ENCODE measurements around the gene COL15A1. TPM values are rescaled to one million over a fixed set of nuclear protein-coding genes. Genes with fewer than 3 reads are reported as not detected.

The COL15A1 gene
- total and polyA plus RNA-seq, 3 experiments from 2014 or later = 0.07 TPM; not detected in 2

GRCh38 chr9:99035313-99035712 is 91.6 kb downstream of the COL15A1 start:
- Histone ChIP-seq H3K27ac (ENCODE audit: low read depth, low read length) (no peak overlapping the region), H3K4me3 (ENCODE audit: low read length) (no peak overlapping the region), H3K9me3 (ENCODE audit: low read length) (no peaks in the 10 kb centered on the region), H3K27me3 (ENCODE audit: insufficient read depth, low read length, poor library complexity, severe bottlenecking) (no peaks in the 10 kb centered on the region), H3K4me1 (ENCODE audit: insufficient read depth, low read length) (peaks cover 9% of the 10 kb centered on the region), H3K36me3 (ENCODE audit: insufficient read depth, low read length) (no peaks in the 10 kb centered on the region)
- H3K36me3 Mint-ChIP-seq = peaks cover 0 to 6% (median 0%) of the 10 kb centered on the region in 3 donors
- peak overlapping the region in 2 of 8 donors; percentile 0 to 39 for H3K27ac Mint-ChIP-seq
- H3K4me1 Mint-ChIP-seq = peaks cover 26 to 41% (median 35%) of the 10 kb centered on the region in 3 donors
- POLR2A ChIA-PET = no interaction called here
- peak overlapping the region in 2 of 7 donors; percentile 44 to 48 for H3K4me3 Mint-ChIP-seq
- no peaks in the 10 kb centered on the region for H3K27me3 Mint-ChIP-seq
- CTCF ChIA-PET = interaction anchor here (2.2 kb wide), 1 partner anchor 11 kb away, joined by 4 read pairs; no protein-coding TSS in a partner anchor
- H3K9me3 Mint-ChIP-seq = no peaks in the 10 kb centered on the region
- DNase-seq = no peak

GRCh38 chr9:99037769-99038483 is 94.2 kb downstream of the COL15A1 start:
- Histone ChIP-seq H3K36me3 (ENCODE audit: insufficient read depth, low read length) (no peaks in the 10 kb centered on the region), H3K27me3 (ENCODE audit: insufficient read depth, low read length, poor library complexity, severe bottlenecking) (no peaks in the 10 kb centered on the region), H3K9me3 (ENCODE audit: low read length) (no peaks in the 10 kb centered on the region), H3K4me3 (ENCODE audit: low read length) (no peak overlapping the region), H3K27ac (ENCODE audit: low read depth, low read length) (no peak overlapping the region), H3K4me1 (ENCODE audit: insufficient read depth, low read length) (peaks cover 9% of the 10 kb centered on the region)
- no peak overlapping the region for H3K4me3 Mint-ChIP-seq
- peaks cover 33 to 44% (median 37%) of the 10 kb centered on the region in 3 donors for H3K4me1 Mint-ChIP-seq
- POLR2A ChIA-PET = no interaction called here
- no peaks in the 10 kb centered on the region for H3K27me3 Mint-ChIP-seq
- no peaks in the 10 kb centered on the region for H3K9me3 Mint-ChIP-seq
- peak overlapping the region in 3 of 8 donors; percentile 15 to 56 (median 48) for H3K27ac Mint-ChIP-seq
- CTCF ChIA-PET = interaction anchor here (1.1 to 1.9 kb wide), 2 partner anchors 12 to 14 kb away, joined by 4 to 6 read pairs; no protein-coding TSS in a partner anchor
- DNase-seq = no peak
- peaks cover 0 to under 1% (median 0%) of the 10 kb centered on the region in 3 donors for H3K36me3 Mint-ChIP-seq

GRCh38 chr9:99038484-99038820 is 94.7 kb downstream of the COL15A1 start:
- H3K27me3 ChIP-seq (ENCODE audit: insufficient read depth, low read length, poor library complexity, severe bottlenecking) = no peaks in the 10 kb centered on the region
- peaks cover 9% of the 10 kb centered on the region for H3K4me1 ChIP-seq (ENCODE audit: insufficient read depth, low read length)
- Mint-ChIP-seq H3K27me3 (no peaks in the 10 kb centered on the region), H3K9me3 (no peaks in the 10 kb centered on the region), H3K27ac (peak overlapping the region in 1 of 8 donors; percentile 19), H3K4me3 (no peak overlapping the region), H3K36me3 (no peaks in the 10 kb centered on the region), H3K4me1 (peaks cover 31 to 41% (median 36%) of the 10 kb centered on the region in 3 donors)
- H3K9me3 ChIP-seq (ENCODE audit: low read length) = no peaks in the 10 kb centered on the region
- CTCF ChIA-PET = interaction anchor here (1.1 to 1.9 kb wide), 2 partner anchors 11 to 13 kb away, joined by 4 to 6 read pairs; no protein-coding TSS in a partner anchor
- no peak overlapping the region for H3K4me3 ChIP-seq (ENCODE audit: low read length)
- no peak overlapping the region for H3K27ac ChIP-seq (ENCODE audit: low read depth, low read length)
- no peak for DNase-seq
- H3K36me3 ChIP-seq (ENCODE audit: insufficient read depth, low read length) = no peaks in the 10 kb centered on the region
- POLR2A ChIA-PET = no interaction called here

- Histone ChIP-seq H3K9me3 (ENCODE audit: low read length) (no peaks in the 10 kb centered on the region), H3K27ac (ENCODE audit: low read depth, low read length) (no peak overlapping the region), H3K4me1 (ENCODE audit: insufficient read depth, low read length) (peaks cover 4% of the 10 kb centered on the region), H3K36me3 (ENCODE audit: insufficient read depth, low read length) (no peaks in the 10 kb centered on the region), H3K27me3 (ENCODE audit: insufficient read depth, low read length, poor library complexity, severe bottlenecking) (no peaks in the 10 kb centered on the region), H3K4me3 (ENCODE audit: low read length) (no peak overlapping the region)
- Mint-ChIP-seq H3K4me3 (no peak overlapping the region), H3K27me3 (no peaks in the 10 kb centered on the region), H3K27ac (no peak overlapping the region), H3K4me1 (peaks cover 24 to 33% (median 25%) of the 10 kb centered on the region in 3 donors), H3K9me3 (peaks cover 0 to 10% (median 6%) of the 10 kb centered on the region in 5 donors), H3K36me3 (peaks cover 0 to 10% (median 1%) of the 10 kb centered on the region in 3 donors)
- no peak for DNase-seq
- ChIA-PET CTCF (interaction anchor here (1.1 to 1.9 kb wide), 3 partner anchors 10 to 26 kb away, joined by 3 to 6 read pairs (median 6); no protein-coding TSS in a partner anchor), POLR2A (no interaction called here)
Measured at GRCh38 chr9:99039505-99040182, 95.9 kb downstream of the COL15A1 start.

GRCh38 chr9:99040251-99040900 is 96.7 kb downstream of the COL15A1 start:
- Histone ChIP-seq H3K4me1 (ENCODE audit: insufficient read depth, low read length) (no peaks in the 10 kb centered on the region), H3K27me3 (ENCODE audit: insufficient read depth, low read length, poor library complexity, severe bottlenecking) (no peaks in the 10 kb centered on the region), H3K36me3 (ENCODE audit: insufficient read depth, low read length) (no peaks in the 10 kb centered on the region), H3K9me3 (ENCODE audit: low read length) (no peaks in the 10 kb centered on the region), H3K4me3 (ENCODE audit: low read length) (no peak overlapping the region), H3K27ac (ENCODE audit: low read depth, low read length) (no peak overlapping the region)
- Mint-ChIP-seq H3K27ac (peak overlapping the region in 1 of 8 donors; percentile 41), H3K36me3 (peaks cover 0 to 17% (median 3%) of the 10 kb centered on the region in 3 donors), H3K27me3 (no peaks in the 10 kb centered on the region), H3K4me1 (peaks cover 20 to 28% (median 23%) of the 10 kb centered on the region in 3 donors), H3K4me3 (no peak overlapping the region), H3K9me3 (peaks cover 0 to 15% (median 6%) of the 10 kb centered on the region in 5 donors)
- ChIA-PET CTCF (interaction anchor here (1.7 kb wide), 1 partner anchor 27 kb away, joined by 6 read pairs; no protein-coding TSS in a partner anchor), POLR2A (no interaction called here)
- DNase-seq = no peak

GRCh38 chr9:99040911-99041582 is 97.3 kb downstream of the COL15A1 start:
- no peak for DNase-seq
- H3K36me3 Mint-ChIP-seq = peaks cover 0 to 18% (median 3%) of the 10 kb centered on the region in 3 donors
- H3K27me3 ChIP-seq (ENCODE audit: insufficient read depth, low read length, poor library complexity, severe bottlenecking) = no peaks in the 10 kb centered on the region
- POLR2A ChIA-PET = no interaction called here
- peaks cover 0 to 16% (median 6%) of the 10 kb centered on the region in 5 donors for H3K9me3 Mint-ChIP-seq
- H3K27ac ChIP-seq (ENCODE audit: low read depth, low read length) = no peak overlapping the region
- CTCF ChIA-PET = interaction anchor here (1.7 kb wide), 1 partner anchor 28 kb away, joined by 6 read pairs; no protein-coding TSS in a partner anchor
- H3K27me3 Mint-ChIP-seq = no peaks in the 10 kb centered on the region
- peaks cover under 1% of the 10 kb centered on the region for H3K4me1 ChIP-seq (ENCODE audit: insufficient read depth, low read length)
- H3K4me3 ChIP-seq (ENCODE audit: low read length) = no peak overlapping the region
- H3K27ac Mint-ChIP-seq = peak overlapping the region in 5 of 8 donors; percentile 36 to 87 (median 61)
- peak overlapping the region in 1 of 7 donors; percentile 83 for H3K4me3 Mint-ChIP-seq
- no peaks in the 10 kb centered on the region for H3K9me3 ChIP-seq (ENCODE audit: low read length)
- no peaks in the 10 kb centered on the region for H3K36me3 ChIP-seq (ENCODE audit: insufficient read depth, low read length)
- H3K4me1 Mint-ChIP-seq = peaks cover 14 to 23% (median 18%) of the 10 kb centered on the region in 3 donors

GRCh38 chr9:99041618-99042017 is 97.9 kb downstream of the COL15A1 start:
- H3K9me3 Mint-ChIP-seq = peaks cover 0 to 16% (median 6%) of the 10 kb centered on the region in 5 donors
- Histone ChIP-seq H3K36me3 (ENCODE audit: insufficient read depth, low read length) (no peaks in the 10 kb centered on the region), H3K9me3 (ENCODE audit: low read length) (no peaks in the 10 kb centered on the region), H3K27ac (ENCODE audit: low read depth, low read length) (no peak overlapping the region), H3K4me3 (ENCODE audit: low read length) (no peak overlapping the region), H3K4me1 (ENCODE audit: insufficient read depth, low read length) (peaks cover 4% of the 10 kb centered on the region), H3K27me3 (ENCODE audit: insufficient read depth, low read length, poor library complexity, severe bottlenecking) (no peaks in the 10 kb centered on the region)
- peaks cover 0 to 18% (median 3%) of the 10 kb centered on the region in 3 donors for H3K36me3 Mint-ChIP-seq
- peaks cover 19 to 23% (median 21%) of the 10 kb centered on the region in 3 donors for H3K4me1 Mint-ChIP-seq
- H3K4me3 Mint-ChIP-seq = peak overlapping the region in 1 of 7 donors; percentile 83
- no peak for DNase-seq
- CTCF ChIA-PET = interaction anchor here (1.7 kb wide), 1 partner anchor 28 kb away, joined by 6 read pairs; no protein-coding TSS in a partner anchor
- POLR2A ChIA-PET = no interaction called here
- H3K27me3 Mint-ChIP-seq = no peaks in the 10 kb centered on the region
- H3K27ac Mint-ChIP-seq = peak overlapping the region in 4 of 8 donors; percentile 36 to 84 (median 59)
